Right atrium auricular region (tissue), 2 donors: ENCODE measurements around the gene SDE2. TPM values are rescaled to one million over a fixed set of nuclear protein-coding genes. Genes with fewer than 3 reads are reported as not detected.
"Not testable (repeated sequence)": the region's sequence is repeated elsewhere in the genome, so short reads cannot be mapped to it uniquely, and the experiment has no call there.

Experiments used
- DNase-seq: peaks from one replicate; pipeline ENCODE4 v3.0.0-alpha.2; 2019; ENCODE audit warnings: low spot score
- H3K27ac ChIP-seq, 2 donors: fragments of 200-600 bp; sonication (generic); 1 replicate in 1 of 2; 2 replicates in 1 of 2; pipeline ENCODE4 v1.5.1; 2016 to 2019
- H3K27me3 ChIP-seq, 2 donors: fragments of 200-600 bp; sonication (generic); one replicate each; pipeline versions ENCODE4 v1.5.1 to v1.6.0; 2017 to 2019
- H3K36me3 ChIP-seq: fragments of 200-600 bp; sonication (generic); one replicate; pipeline ENCODE4 v1.5.1; 2016
- H3K4me1 ChIP-seq, 2 donors: fragments of 200-600 bp; sonication (generic); one replicate each; pipeline versions ENCODE4 v1.5.1 to v1.6.0; 2017 to 2019
- H3K4me3 ChIP-seq, 2 donors: fragments of 200-600 bp; sonication (generic); 1 replicate in 1 of 2; 2 replicates in 1 of 2; pipeline ENCODE4 v1.5.1; 2017 to 2019; ENCODE audit warnings: mild to moderate bottlenecking in 1 of 2, moderate library complexity in 1 of 2
- H3K9me3 ChIP-seq, 2 donors: fragments of 200-600 bp; sonication (generic); one replicate each; pipeline ENCODE4 v1.5.1; 2019
- total RNA-seq, 2 donors: library from RNA; depleted of rRNA; stranded (reverse); fragments of >200 nt; gene quantifications; one replicate each; pipeline ENCODE4 v1.1.0, GENCODE V29; 2016
- TF ChIP-seq, protein P1 (sequence below), 2 donors: fragments of 200-600 bp; sonication (generic); IDR thresholded peaks; one replicate each; pipeline ENCODE4 v1.5.1; 2019; ENCODE audit warnings: antibody characterized with exemption in 2 of 2

The SDE2 gene
- total RNA-seq, 2 donors from 2014 or later: 15.5 to 16.3 TPM

DNA sequence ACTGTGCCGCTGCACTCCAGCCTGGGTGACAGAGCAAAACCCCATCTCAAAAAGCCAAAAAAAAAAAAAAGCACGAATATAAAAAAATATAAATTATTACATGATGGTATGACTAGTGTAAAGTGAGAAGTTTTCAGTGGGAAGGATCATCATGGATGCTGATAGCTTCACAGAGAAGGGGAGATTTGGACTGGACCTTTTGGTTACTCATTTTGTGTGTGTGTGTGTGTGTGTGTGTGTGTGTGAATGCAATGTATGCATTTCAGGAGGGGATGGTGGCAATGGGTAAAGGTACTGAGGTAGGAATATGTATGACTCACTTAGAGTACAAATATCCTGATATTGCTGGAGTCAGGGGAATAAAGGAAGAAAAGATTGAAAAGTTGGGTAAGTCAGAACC, 22.7 kb upstream of the SDE2 start:
- no peaks in the 10 kb centered on the region for H3K36me3 ChIP-seq
- H3K4me1 ChIP-seq: no peaks in the 10 kb centered on the region
- H3K27ac ChIP-seq: no peak overlapping the region
- H3K9me3 ChIP-seq: no peaks in the 10 kb centered on the region
- TF ChIP-seq, protein P1, sequence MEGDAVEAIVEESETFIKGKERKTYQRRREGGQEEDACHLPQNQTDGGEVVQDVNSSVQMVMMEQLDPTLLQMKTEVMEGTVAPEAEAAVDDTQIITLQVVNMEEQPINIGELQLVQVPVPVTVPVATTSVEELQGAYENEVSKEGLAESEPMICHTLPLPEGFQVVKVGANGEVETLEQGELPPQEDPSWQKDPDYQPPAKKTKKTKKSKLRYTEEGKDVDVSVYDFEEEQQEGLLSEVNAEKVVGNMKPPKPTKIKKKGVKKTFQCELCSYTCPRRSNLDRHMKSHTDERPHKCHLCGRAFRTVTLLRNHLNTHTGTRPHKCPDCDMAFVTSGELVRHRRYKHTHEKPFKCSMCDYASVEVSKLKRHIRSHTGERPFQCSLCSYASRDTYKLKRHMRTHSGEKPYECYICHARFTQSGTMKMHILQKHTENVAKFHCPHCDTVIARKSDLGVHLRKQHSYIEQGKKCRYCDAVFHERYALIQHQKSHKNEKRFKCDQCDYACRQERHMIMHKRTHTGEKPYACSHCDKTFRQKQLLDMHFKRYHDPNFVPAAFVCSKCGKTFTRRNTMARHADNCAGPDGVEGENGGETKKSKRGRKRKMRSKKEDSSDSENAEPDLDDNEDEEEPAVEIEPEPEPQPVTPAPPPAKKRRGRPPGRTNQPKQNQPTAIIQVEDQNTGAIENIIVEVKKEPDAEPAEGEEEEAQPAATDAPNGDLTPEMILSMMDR (IDR thresholded peaks at IDR 0.05): no peak
- H3K4me3 ChIP-seq: no peak overlapping the region
- DNase-seq: no peak
- no peaks in the 10 kb centered on the region for H3K27me3 ChIP-seq

DNA sequence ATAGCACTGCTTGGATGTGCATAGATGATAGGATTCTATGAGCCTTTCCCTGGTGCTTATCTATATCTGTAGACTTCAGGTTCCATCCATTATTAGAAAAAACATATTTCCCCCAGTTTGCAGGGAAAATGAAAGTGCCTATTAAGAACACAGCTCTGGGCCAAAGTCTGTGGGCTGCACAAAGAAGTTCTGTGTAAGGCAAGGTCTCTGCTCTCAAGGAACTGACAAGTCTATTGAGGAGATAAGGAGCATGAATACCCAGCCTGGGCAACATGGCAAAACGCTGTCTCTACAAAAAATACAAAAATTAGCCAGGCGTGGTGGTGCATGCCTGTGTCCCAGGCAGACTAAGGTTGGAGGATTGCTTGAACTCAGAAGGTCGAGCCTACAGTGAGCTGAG, 22.3 kb upstream of the SDE2 start:
- no peak overlapping the region for H3K27ac ChIP-seq
- DNase-seq: no peak
- no peaks in the 10 kb centered on the region for H3K36me3 ChIP-seq
- H3K9me3 ChIP-seq: no peaks in the 10 kb centered on the region
- H3K4me3 ChIP-seq: no peak overlapping the region
- TF ChIP-seq, protein P1 (IDR thresholded peaks at IDR 0.05): no peak
- no peaks in the 10 kb centered on the region for H3K4me1 ChIP-seq
- no peaks in the 10 kb centered on the region for H3K27me3 ChIP-seq

DNA sequence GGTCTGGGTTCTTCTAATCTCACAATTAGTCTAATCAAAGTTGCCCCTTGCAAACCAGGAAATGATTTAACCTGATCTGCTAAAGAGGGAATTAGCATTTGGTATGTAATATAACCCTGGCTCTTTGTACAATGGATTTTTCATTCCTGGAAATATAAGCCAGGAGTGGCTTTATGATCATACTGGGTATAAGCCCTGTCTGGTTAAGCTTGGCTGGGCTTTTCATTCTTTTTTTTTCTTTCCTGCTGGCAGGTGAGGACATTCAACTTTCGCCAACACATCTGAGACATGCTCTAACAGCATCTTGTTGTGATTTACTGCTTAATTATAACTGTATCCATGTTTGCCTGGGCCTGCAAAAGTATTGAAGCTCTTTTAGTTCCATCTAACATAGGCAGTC, 20.4 kb upstream of the SDE2 start:
- Histone ChIP-seq H3K27me3 (no peaks in the 10 kb centered on the region), H3K9me3 (no peaks in the 10 kb centered on the region), H3K27ac (no peak overlapping the region), H3K4me3 (no peak overlapping the region), H3K4me1 (no peaks in the 10 kb centered on the region), H3K36me3 (no peaks in the 10 kb centered on the region)
- TF ChIP-seq, protein P1 (IDR thresholded peaks at IDR 0.05): no peak
- no peak for DNase-seq

DNA sequence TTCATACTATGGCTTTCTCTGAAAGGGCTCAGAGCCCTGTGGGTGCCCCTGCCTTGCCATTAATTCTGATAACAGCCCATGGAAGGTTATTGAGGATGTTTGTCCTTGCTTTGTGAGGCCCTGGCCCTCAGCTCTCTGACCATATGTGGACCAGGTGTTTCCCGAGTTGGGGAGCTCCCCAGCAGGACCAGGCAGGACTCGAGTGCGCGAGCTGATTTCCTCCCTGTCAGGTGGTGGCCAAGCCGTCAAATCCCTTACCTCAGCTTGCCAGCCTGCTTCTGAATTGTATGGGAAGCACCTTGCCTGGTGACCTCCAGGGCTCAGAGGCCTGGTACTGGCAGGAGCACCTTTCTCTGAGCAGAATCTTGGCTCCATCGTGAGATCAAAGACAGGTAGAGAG, 17.9 kb upstream of the SDE2 start:
- Histone ChIP-seq H3K27ac (no peak overlapping the region), H3K9me3 (no peaks in the 10 kb centered on the region), H3K27me3 (no peaks in the 10 kb centered on the region), H3K36me3 (no peaks in the 10 kb centered on the region), H3K4me1 (no peaks in the 10 kb centered on the region), H3K4me3 (no peak overlapping the region)
- TF ChIP-seq, protein P1 (IDR thresholded peaks at IDR 0.05): no peak
- no peak for DNase-seq

DNA sequence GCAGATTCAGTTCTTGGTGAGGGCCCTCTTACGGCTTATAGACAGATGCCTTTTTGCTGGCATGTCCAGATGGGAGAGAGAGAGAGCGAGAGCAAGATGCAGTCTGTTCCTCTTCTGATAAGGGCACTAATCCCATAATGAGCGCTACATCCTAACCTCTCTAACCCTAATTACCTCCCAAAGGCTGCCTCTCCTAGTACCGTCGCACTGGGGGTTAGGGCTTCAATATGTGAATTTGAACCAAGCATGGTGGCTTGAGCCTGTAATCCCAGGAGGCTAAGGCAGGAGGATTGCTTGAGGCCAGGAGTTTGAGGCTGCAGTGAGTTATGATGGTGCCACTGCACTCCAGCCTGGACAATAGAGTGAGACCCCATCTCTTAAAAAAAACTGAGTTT, 10.5 kb upstream of the SDE2 start:
- no peaks in the 10 kb centered on the region for H3K4me1 ChIP-seq
- H3K4me3 ChIP-seq: no peak overlapping the region
- no peaks in the 10 kb centered on the region for H3K9me3 ChIP-seq
- no peaks in the 10 kb centered on the region for H3K36me3 ChIP-seq
- no peak for DNase-seq
- no peak overlapping the region for H3K27ac ChIP-seq
- no peaks in the 10 kb centered on the region for H3K27me3 ChIP-seq
- TF ChIP-seq, protein P1 (IDR thresholded peaks at IDR 0.05): no peak

DNA sequence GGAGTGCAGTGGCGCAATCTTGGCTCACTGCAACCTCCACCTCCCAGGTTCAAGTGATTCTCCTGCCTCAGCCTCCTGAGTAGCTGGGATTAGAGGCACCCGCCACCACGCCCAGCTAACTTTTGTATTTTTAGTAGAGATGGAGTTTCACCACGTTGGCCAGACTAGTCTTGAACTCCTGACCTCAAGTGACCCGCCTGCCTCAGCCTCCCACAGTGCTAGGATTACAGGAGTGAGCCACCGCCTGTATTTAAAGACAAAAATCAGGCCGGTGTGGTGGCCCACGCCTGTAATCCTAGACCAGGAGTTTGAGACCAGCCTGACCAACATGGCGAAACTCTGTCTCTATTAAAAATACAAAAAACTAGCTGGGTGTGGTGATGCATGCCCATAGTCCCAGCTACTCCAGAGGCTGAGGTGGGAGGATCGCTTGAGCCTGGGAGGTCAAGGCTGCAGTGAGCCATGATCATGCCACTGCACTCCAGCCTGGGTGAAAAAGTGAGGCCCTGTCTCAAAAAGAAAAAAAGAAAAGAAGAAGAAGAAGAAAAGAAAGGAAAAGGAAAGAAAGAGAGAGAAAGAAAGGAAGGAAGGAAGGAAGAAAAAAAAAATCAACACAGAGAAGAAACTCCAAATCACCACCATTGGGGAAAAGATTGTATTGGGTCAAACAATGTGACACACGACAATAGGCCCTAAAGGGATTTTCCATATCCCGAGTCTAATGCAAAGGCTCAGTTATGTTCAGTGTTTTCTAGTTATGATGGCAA, 8.2 kb upstream of the SDE2 start:
- H3K4me1 ChIP-seq, H3K36me3 ChIP-seq, H3K27ac ChIP-seq, H3K9me3 ChIP-seq, H3K27me3 ChIP-seq, H3K4me3 ChIP-seq, DNase-seq: not testable (repeated sequence)
